ENCODE data around the gene SEL1L3. TPM values are rescaled to one million over a fixed set of nuclear protein-coding genes. Genes with fewer than 3 reads are reported as not detected.

SEL1L3 gene
- total and polyA plus RNA-seq, 2 of the 13 experiments (the other 11 are each of a cell fraction or from before 2014, with no cell fraction given) = 0.28 to 1.1 TPM

DNA sequence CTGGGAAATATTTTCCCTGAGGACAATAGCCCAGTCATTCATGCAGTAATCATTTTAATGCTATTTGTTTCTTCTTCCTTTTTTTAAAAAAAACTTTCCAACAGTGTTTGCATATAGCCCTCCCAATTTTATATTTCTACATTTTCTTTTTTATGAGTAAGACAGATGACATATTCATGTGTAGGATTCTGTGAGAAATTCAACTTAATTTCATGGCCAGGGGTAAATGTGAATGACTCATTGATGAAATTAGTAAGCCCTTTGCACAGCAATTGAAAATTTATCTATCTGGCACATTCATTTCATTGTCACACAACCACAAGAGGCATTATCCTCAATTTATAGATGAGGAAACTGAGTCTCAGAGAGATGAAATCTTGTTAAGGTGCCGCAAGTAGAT, 37.5 kb upstream of the SEL1L3 start:
- CTCF ChIA-PET (ENCODE audit: low intra/inter-chr PET ratio, low total read pairs) = no interaction called here
- no TSS peak for BruUV-seq (replicated peaks)
- FAIRE-seq (no peak), DNase-seq (ENCODE audit: low spot score) (no peak), ATAC-seq (no peak)
- H3K27me3 ChIP-seq (ENCODE audit: control insufficient read depth in 1 of 2, insufficient read depth in 2 of 2, low read length in 2 of 2) = no peaks in the 10 kb centered on the region
- peaks cover 14% of the 10 kb centered on the region for H3K4me1 ChIP-seq (ENCODE audit: insufficient read depth, low read length)
- intact Hi-C loops (cut with micrococcal nuclease; ENCODE audit: unreplicated experiment) (no loop called here), in situ Hi-C loops (cut with HindIII; ENCODE audit: extremely low pct_ligation_motif_present, low pct_unique_long_range_greater_than_20kb) (no loop called here)
- H4K20me1 ChIP-seq (ENCODE audit: insufficient read depth, low read length) = no peaks in the 10 kb centered on the region
- WGBS (ENCODE audit: low lambda C conversion rate) = 100% methylated on average over 1 of the region's 1 CpG
- no peak for TF ChIP-seq ZNF317 (CRISPR knock-in tag; IDR thresholded peaks at IDR 0.05)
- TF ChIP-seq TMF1 (CRISPR knock-in tag; IDR thresholded peaks at IDR 0.05; ENCODE audit: low read depth) = no peak
- no peak for TF ChIP-seq ZFP91 (CRISPR knock-in tag; IDR thresholded peaks at IDR 0.05; ENCODE audit: borderline replicate concordance)
- TF ChIP-seq, protein P1, sequence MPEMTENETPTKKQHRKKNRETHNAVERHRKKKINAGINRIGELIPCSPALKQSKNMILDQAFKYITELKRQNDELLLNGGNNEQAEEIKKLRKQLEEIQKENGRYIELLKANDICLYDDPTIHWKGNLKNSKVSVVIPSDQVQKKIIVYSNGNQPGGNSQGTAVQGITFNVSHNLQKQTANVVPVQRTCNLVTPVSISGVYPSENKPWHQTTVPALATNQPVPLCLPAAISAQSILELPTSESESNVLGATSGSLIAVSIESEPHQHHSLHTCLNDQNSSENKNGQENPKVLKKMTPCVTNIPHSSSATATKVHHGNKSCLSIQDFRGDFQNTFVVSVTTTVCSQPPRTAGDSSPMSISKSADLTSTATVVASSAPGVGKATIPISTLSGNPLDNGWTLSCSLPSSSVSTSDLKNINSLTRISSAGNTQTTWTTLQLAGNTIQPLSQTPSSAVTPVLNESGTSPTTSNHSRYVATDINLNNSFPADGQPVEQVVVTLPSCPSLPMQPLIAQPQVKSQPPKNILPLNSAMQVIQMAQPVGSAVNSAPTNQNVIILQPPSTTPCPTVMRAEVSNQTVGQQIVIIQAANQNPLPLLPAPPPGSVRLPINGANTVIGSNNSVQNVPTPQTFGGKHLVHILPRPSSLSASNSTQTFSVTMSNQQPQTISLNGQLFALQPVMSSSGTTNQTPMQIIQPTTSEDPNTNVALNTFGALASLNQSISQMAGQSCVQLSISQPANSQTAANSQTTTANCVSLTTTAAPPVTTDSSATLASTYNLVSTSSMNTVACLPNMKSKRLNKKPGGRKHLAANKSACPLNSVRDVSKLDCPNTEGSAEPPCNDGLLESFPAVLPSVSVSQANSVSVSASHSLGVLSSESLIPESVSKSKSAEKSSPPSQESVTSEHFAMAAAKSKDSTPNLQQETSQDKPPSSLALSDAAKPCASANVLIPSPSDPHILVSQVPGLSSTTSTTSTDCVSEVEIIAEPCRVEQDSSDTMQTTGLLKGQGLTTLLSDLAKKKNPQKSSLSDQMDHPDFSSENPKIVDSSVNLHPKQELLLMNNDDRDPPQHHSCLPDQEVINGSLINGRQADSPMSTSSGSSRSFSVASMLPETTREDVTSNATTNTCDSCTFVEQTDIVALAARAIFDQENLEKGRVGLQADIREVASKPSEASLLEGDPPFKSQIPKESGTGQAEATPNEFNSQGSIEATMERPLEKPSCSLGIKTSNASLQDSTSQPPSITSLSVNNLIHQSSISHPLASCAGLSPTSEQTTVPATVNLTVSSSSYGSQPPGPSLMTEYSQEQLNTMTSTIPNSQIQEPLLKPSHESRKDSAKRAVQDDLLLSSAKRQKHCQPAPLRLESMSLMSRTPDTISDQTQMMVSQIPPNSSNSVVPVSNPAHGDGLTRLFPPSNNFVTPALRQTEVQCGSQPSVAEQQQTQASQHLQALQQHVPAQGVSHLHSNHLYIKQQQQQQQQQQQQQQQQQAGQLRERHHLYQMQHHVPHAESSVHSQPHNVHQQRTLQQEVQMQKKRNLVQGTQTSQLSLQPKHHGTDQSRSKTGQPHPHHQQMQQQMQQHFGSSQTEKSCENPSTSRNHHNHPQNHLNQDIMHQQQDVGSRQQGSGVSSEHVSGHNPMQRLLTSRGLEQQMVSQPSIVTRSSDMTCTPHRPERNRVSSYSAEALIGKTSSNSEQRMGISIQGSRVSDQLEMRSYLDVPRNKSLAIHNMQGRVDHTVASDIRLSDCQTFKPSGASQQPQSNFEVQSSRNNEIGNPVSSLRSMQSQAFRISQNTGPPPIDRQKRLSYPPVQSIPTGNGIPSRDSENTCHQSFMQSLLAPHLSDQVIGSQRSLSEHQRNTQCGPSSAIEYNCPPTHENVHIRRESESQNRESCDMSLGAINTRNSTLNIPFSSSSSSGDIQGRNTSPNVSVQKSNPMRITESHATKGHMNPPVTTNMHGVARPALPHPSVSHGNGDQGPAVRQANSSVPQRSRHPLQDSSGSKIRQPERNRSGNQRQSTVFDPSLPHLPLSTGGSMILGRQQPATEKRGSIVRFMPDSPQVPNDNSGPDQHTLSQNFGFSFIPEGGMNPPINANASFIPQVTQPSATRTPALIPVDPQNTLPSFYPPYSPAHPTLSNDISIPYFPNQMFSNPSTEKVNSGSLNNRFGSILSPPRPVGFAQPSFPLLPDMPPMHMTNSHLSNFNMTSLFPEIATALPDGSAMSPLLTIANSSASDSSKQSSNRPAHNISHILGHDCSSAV (CRISPR knock-in tag; IDR thresholded peaks at IDR 0.05; ENCODE audit: borderline replicate concordance) = no peak
- no peak for TF ChIP-seq CHD4 (IDR thresholded peaks at IDR 0.05; ENCODE audit: borderline replicate concordance, low read length)
- no peak for TF ChIP-seq SMAD3 (CRISPR knock-in tag; IDR thresholded peaks at IDR 0.05)
- TF ChIP-seq BORCS8-MEF2B (CRISPR knock-in tag; IDR thresholded peaks at IDR 0.05) = no peak
- no peak overlapping the region for H2AFZ ChIP-seq (ENCODE audit: low read length)
- H3K36me3 ChIP-seq (replicated peaks in 1 of 2; ENCODE audit: control insufficient read depth in 1 of 2, insufficient read depth in 2 of 2, low read length in 2 of 2) = no peaks in the 10 kb centered on the region
- H3K4me2 ChIP-seq (ENCODE audit: low read depth, low read length) = no peak overlapping the region
- no peaks in the 10 kb centered on the region for H3K9me3 ChIP-seq (ENCODE audit: low read length)
- no peak overlapping the region for H3K4me3 ChIP-seq (replicated peaks in 1 of 3; ENCODE audit: insufficient read depth in 1 of 3, low read depth in 2 of 3, low read length in 3 of 3)
- H3K79me2 ChIP-seq (ENCODE audit: insufficient read depth, low read length) = no peaks in the 10 kb centered on the region
- POLR2A ChIA-PET = no interaction called here
- no peak overlapping the region for H3K27ac ChIP-seq (ENCODE audit: extremely low read length, insufficient read depth, low read length)
- H3K9ac ChIP-seq (ENCODE audit: insufficient read depth, low read depth, low read length) = no peak overlapping the region

Data from HepG2 (cell line).